Activated effector memory CD4-positive, alpha-beta T cell treated with anti-CD3 and anti-CD28 coated beads, Interleukin-2, amount 50 U/mL, for 16 hours (primary cell): ENCODE data around the gene ASIC1.
A peak's percentile ranks its signal among the peaks of the same experiment; 100 is the strongest.

Source experiments
- DNase-seq: peaks from one replicate; pipeline ENCODE4 v3.0.0-alpha.2; 2020

ASIC1 gene

GRCh38 chr12:50085615-50086072 lies 28.2 kb downstream of the ASIC1 start:
- no peak for DNase-seq

GRCh38 chr12:50086148-50086547 lies 28.8 kb downstream of the ASIC1 start:
- no peak for DNase-seq

GRCh38 chr12:50087151-50087550 lies 29.8 kb downstream of the ASIC1 start:
- DNase-seq, result no peak

GRCh38 chr12:50087995-50088394 lies 30.6 kb downstream of the ASIC1 start:
- DNase-seq, result no peak

- peak; percentile 79 for DNase-seq
Observed at GRCh38 chr12:50088577-50089335, 31.4 kb downstream of the ASIC1 start.

GRCh38 chr12:50089730-50090129 lies 32.3 kb downstream of the ASIC1 start:
- no peak for DNase-seq

GRCh38 chr12:50090391-50090790 lies 33.0 kb downstream of the ASIC1 start:
- DNase-seq, result no peak

GRCh38 chr12:50097952-50098351 lies 40.6 kb downstream of the ASIC1 start:
- no peak for DNase-seq

- DNase-seq, result no peak
Observed at GRCh38 chr12:50099302-50100008, 42.1 kb downstream of the ASIC1 start.

GRCh38 chr12:50100561-50100960 lies 43.2 kb downstream of the ASIC1 start:
- DNase-seq, result no peak

- no peak for DNase-seq
Observed at GRCh38 chr12:50101663-50102062, 44.3 kb downstream of the ASIC1 start.

- DNase-seq, result no peak
Observed at GRCh38 chr12:50102131-50102531, 44.7 kb downstream of the ASIC1 start.

GRCh38 chr12:50102646-50103309 lies 45.4 kb downstream of the ASIC1 start:
- DNase-seq, result no peak

GRCh38 chr12:50103351-50103750 lies 46.0 kb downstream of the ASIC1 start:
- no peak for DNase-seq

- DNase-seq, result peak; percentile 74
Observed at GRCh38 chr12:50103767-50104321, 46.4 kb downstream of the ASIC1 start, which contains the start of gene GPD1. Gene GPD1, plus strand, starts transcription at chr12:50104008. Its CDS starts 43 bp downstream, at chr12:50104051.

GRCh38 chr12:50104417-50105366 lies 47.3 kb downstream of the ASIC1 start:
- DNase-seq, result no peak

- DNase-seq, result no peak
Observed at GRCh38 chr12:50105913-50106450, 48.6 kb downstream of the ASIC1 start.

GRCh38 chr12:50106907-50107306 lies 49.5 kb downstream of the ASIC1 start:
- DNase-seq, result no peak

GRCh38 chr12:50107416-50108268 lies 50.2 kb downstream of the ASIC1 start:
- no peak for DNase-seq

- DNase-seq, result no peak
Observed at GRCh38 chr12:50109319-50109718, 51.9 kb downstream of the ASIC1 start.
